Measurements from ENCODE around the gene CYP19A1.

The CYP19A1 gene

DNA sequence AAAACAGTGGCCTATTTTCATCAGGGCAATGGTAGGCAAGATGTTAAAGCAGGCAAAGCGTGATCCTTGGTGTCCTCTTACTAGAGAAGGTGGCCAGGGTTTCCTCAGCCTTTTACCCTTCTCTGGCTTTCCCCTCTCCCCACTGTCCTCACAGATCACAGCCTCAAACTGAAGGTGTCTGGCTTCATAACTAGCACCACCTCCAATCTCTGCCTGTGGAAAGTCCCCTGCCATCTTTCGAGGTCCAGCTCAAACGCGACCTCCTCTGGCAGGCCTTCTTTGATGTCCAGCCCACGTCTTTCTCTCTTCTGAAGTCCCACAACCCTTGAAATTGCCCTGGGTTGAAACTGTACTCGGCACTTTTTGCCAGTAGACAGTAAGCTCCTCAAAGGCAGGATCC, 35.9 kb downstream of the CYP19A1 start:
- no peaks in the 10 kb centered on the region for H3K9me3 ChIP-seq (ENCODE audit: insufficient read depth, low read length)

DNA sequence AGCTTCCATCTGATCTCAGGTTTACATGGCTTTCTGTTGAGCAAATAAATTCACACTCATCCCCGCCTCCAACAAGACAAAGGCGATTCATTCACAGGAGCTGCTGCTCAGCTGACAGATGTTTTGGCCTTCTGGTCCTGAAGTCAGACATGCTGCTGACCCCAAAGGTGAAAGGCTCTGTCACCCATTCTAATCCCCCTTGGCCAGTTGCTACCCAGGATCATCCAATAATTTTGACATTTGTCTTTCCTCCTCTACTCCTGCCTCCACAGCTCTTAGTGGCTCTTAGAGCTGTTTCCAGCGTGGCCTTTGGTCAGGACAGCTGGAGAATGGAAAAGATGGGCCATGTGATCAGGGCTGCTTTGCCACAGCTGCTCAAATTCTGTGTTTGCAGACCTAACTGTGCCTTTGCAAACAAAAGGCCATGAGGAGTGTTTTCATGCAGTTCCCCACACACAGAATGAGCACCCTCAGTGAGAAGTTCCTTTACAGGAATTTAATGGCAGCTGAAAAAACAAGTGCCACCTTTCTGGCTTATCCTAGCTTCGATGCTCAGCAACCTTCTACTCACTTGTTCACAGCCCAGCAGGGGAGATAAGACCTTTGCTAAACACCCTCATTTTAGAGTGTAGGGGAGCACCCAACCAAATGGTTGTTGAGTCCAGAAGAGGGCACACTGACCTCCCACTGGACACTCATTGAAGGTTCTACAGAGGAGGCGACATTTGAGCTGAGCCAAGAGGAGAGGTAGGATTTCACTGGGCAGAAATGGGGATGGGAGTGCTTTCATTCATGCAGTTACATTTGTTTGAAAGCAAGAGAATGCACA, 39.0 kb downstream of the CYP19A1 start:
- H3K79me2 ChIP-seq (ENCODE audit: low read length), result no peaks in the 10 kb centered on the region
- TF ChIP-seq, protein P1, sequence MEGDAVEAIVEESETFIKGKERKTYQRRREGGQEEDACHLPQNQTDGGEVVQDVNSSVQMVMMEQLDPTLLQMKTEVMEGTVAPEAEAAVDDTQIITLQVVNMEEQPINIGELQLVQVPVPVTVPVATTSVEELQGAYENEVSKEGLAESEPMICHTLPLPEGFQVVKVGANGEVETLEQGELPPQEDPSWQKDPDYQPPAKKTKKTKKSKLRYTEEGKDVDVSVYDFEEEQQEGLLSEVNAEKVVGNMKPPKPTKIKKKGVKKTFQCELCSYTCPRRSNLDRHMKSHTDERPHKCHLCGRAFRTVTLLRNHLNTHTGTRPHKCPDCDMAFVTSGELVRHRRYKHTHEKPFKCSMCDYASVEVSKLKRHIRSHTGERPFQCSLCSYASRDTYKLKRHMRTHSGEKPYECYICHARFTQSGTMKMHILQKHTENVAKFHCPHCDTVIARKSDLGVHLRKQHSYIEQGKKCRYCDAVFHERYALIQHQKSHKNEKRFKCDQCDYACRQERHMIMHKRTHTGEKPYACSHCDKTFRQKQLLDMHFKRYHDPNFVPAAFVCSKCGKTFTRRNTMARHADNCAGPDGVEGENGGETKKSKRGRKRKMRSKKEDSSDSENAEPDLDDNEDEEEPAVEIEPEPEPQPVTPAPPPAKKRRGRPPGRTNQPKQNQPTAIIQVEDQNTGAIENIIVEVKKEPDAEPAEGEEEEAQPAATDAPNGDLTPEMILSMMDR (IDR thresholded peaks at IDR 0.05; ENCODE audit: low read depth, low read length), result no peak
- no peak for TF ChIP-seq EZH2phosphoT487 (IDR thresholded peaks at IDR 0.05; ENCODE audit: low read depth)
- no peaks in the 10 kb centered on the region for H3K27me3 ChIP-seq (ENCODE audit: low read depth, low read length)
- H3K36me3 ChIP-seq (replicated peaks; ENCODE audit: low read depth, low read length), result no peaks in the 10 kb centered on the region
- no peaks in the 10 kb centered on the region for H4K20me1 ChIP-seq (ENCODE audit: insufficient read depth, low read length)
- no peak overlapping the region for H3K4me2 ChIP-seq (ENCODE audit: low read length)
- no peak overlapping the region for H2AFZ ChIP-seq (ENCODE audit: low read depth, low read length)
- no peak overlapping the region for H3K27ac ChIP-seq (ENCODE audit: low read length)
- H3K4me1 ChIP-seq (ENCODE audit: low read length), result peaks cover 24% of the 10 kb centered on the region
- H3K4me3 ChIP-seq (ENCODE audit: low read length), result no peak overlapping the region
- no peak overlapping the region for H3K9ac ChIP-seq (ENCODE audit: low read length)
- H3K9me3 ChIP-seq (ENCODE audit: insufficient read depth, low read length), result no peaks in the 10 kb centered on the region

More for the DNA sequence above, 35.9 kb downstream of the CYP19A1 start:
- Histone ChIP-seq H3K27me3 (ENCODE audit: low read depth, low read length) (no peaks in the 10 kb centered on the region), H3K36me3 (replicated peaks; ENCODE audit: low read depth, low read length) (no peaks in the 10 kb centered on the region), H3K4me1 (ENCODE audit: low read length) (peaks cover 24% of the 10 kb centered on the region), H3K4me2 (ENCODE audit: low read length) (peak overlapping the region; percentile 55; the same call in 1 of the 2 replicates), H3K4me3 (ENCODE audit: low read length) (no peak overlapping the region), H3K79me2 (ENCODE audit: low read length) (no peaks in the 10 kb centered on the region), H2AFZ (ENCODE audit: low read depth, low read length) (no peak overlapping the region), H3K9ac (ENCODE audit: low read length) (no peak overlapping the region), H4K20me1 (ENCODE audit: insufficient read depth, low read length) (no peaks in the 10 kb centered on the region), H3K27ac (ENCODE audit: low read length) (no peak overlapping the region)
- TF ChIP-seq EZH2phosphoT487 (IDR thresholded peaks at IDR 0.05; ENCODE audit: low read depth), result no peak
- TF ChIP-seq, protein P1 (IDR thresholded peaks at IDR 0.05; ENCODE audit: low read depth, low read length), result no peak

- no peak overlapping the region for H3K27ac ChIP-seq (ENCODE audit: low read length)
- H3K79me2 ChIP-seq (ENCODE audit: low read length), result no peaks in the 10 kb centered on the region
- TF ChIP-seq EZH2phosphoT487 (IDR thresholded peaks at IDR 0.05; ENCODE audit: low read depth), result no peak
- TF ChIP-seq, protein P1 (IDR thresholded peaks at IDR 0.05; ENCODE audit: low read depth, low read length), result no peak
- H3K4me1 ChIP-seq (ENCODE audit: low read length), result peaks cover 17% of the 10 kb centered on the region
- no peaks in the 10 kb centered on the region for H3K9me3 ChIP-seq (ENCODE audit: insufficient read depth, low read length)
- no peak overlapping the region for H3K4me3 ChIP-seq (ENCODE audit: low read length)
- H2AFZ ChIP-seq (ENCODE audit: low read depth, low read length), result no peak overlapping the region
- H3K36me3 ChIP-seq (replicated peaks; ENCODE audit: low read depth, low read length), result no peaks in the 10 kb centered on the region
- no peak overlapping the region for H3K9ac ChIP-seq (ENCODE audit: low read length)
- no peaks in the 10 kb centered on the region for H3K27me3 ChIP-seq (ENCODE audit: low read depth, low read length)
- no peak overlapping the region for H3K4me2 ChIP-seq (ENCODE audit: low read length)
- H4K20me1 ChIP-seq (ENCODE audit: insufficient read depth, low read length), result no peaks in the 10 kb centered on the region
These were observed 39.8 kb downstream of the CYP19A1 start for GRCh38 chr15:51298620-51299019.

GRCh38 chr15:51290720-51291119, 47.7 kb downstream of the CYP19A1 start:
- Histone ChIP-seq H3K79me2 (ENCODE audit: low read length) (no peaks in the 10 kb centered on the region), H3K36me3 (replicated peaks; ENCODE audit: low read depth, low read length) (no peaks in the 10 kb centered on the region), H3K4me1 (ENCODE audit: low read length) (no peaks in the 10 kb centered on the region), H2AFZ (ENCODE audit: low read depth, low read length) (no peak overlapping the region), H4K20me1 (ENCODE audit: insufficient read depth, low read length) (no peaks in the 10 kb centered on the region), H3K27ac (ENCODE audit: low read length) (no peak overlapping the region), H3K9me3 (ENCODE audit: insufficient read depth, low read length) (no peaks in the 10 kb centered on the region), H3K9ac (ENCODE audit: low read length) (no peak overlapping the region), H3K27me3 (ENCODE audit: low read depth, low read length) (no peaks in the 10 kb centered on the region), H3K4me3 (ENCODE audit: low read length) (no peak overlapping the region), H3K4me2 (ENCODE audit: low read length) (no peak overlapping the region)
- TF ChIP-seq, protein P1 (IDR thresholded peaks at IDR 0.05; ENCODE audit: low read depth, low read length), result no peak

Measured in OCI-LY3 (cell line).